IMR-90 (cell line): Measurements from ENCODE around the gene RET. TPM values are rescaled to one million over a fixed set of nuclear protein-coding genes. Genes with fewer than 3 reads are reported as not detected.

Experiments used
- ATAC-seq: fragments of 200-7000 bp; cut with Tn5 transposase; 2 replicates; pipeline ENCODE4 v1.9.1; 2020; ENCODE audit warnings: low read depth, mild to moderate bottlenecking, moderate library complexity
- BruUV-seq: library from RNA; stranded (reverse); fragments of 400-500 nt; replicated peaks from 2 replicates; lab custom pipeline; 2021; lab: Mats Ljungman, UMichigan
- CTCF ChIA-PET: fragments of 300-600 bp; formaldehyde crosslinking; extraction: SDS; loops from one replicate; lab custom pipeline; 2021; ENCODE audit warnings: antibody characterized with exemption; lab: Yijun Ruan, JAX
- POLR2A ChIA-PET: fragments of 300-600 bp; sonication (Branson Sonifier 250); formaldehyde crosslinking; loops from one replicate; lab custom pipeline; 2022; ENCODE audit warnings: antibody characterized with exemption; ENCODE audit not compliant: unreplicated experiment; lab: Charles Lee
- DNase-seq: peaks from one replicate; pipeline ENCODE4 v3.0.0; 2013
- H2AFZ ChIP-seq: replicated peaks from 2 replicates; pipeline ENCODE3; 2013; ENCODE audit warnings: low read length, mild to moderate bottlenecking; ENCODE audit not compliant: poor library complexity
- H2AK5ac ChIP-seq: 2 replicates; pipeline ENCODE4 v1.6.1; 2013; ENCODE audit warnings: low read depth, low read length, inconsistent platforms
- H2AK9ac ChIP-seq: replicated peaks from 2 replicates; pipeline ENCODE3; 2013; ENCODE audit warnings: mild to moderate bottlenecking, low read depth, low read length, moderate library complexity; ENCODE audit not compliant: poor library complexity
- H2BK120ac ChIP-seq: 2 replicates; pipeline ENCODE4 v1.6.1; 2013; ENCODE audit warnings: low read depth, low read length, inconsistent platforms
- H2BK15ac ChIP-seq: 3 replicates; pipeline ENCODE4 v1.6.1; 2013; ENCODE audit warnings: low read depth, low read length, inconsistent platforms
- H2BK20ac ChIP-seq: 2 replicates; pipeline ENCODE4 v1.6.1; 2013; ENCODE audit warnings: low read depth, mild to moderate bottlenecking, inconsistent platforms, low read length, moderate library complexity
- H2BK5ac ChIP-seq: 2 replicates; pipeline ENCODE4 v1.6.1; 2013; ENCODE audit warnings: mild to moderate bottlenecking, low read depth, low read length, inconsistent platforms; ENCODE audit not compliant: poor library complexity, severe bottlenecking
- H3K14ac ChIP-seq: replicated peaks from 2 replicates; pipeline ENCODE4 v1.6.1; 2013; ENCODE audit warnings: low read depth, low read length, inconsistent platforms
- H3K18ac ChIP-seq: 2 replicates; pipeline ENCODE4 v1.6.1; 2013; ENCODE audit warnings: low read depth, low read length, control low read depth
- H3K23ac ChIP-seq: 2 replicates; pipeline ENCODE4 v1.6.1; 2013; ENCODE audit warnings: low read depth, low read length, inconsistent platforms
- H3K27ac ChIP-seq: 2 replicates; pipeline ENCODE4 v1.5.1; 2013; ENCODE audit warnings: mild to moderate bottlenecking, control low read depth, low read length; ENCODE audit not compliant: insufficient read depth
- H3K27me3 ChIP-seq: 2 replicates; pipeline ENCODE4 v1.6.1; 2013; ENCODE audit warnings: low read length; ENCODE audit not compliant: control insufficient read depth, insufficient read depth
- H3K36me3 ChIP-seq: 2 replicates; pipeline ENCODE4 v1.6.1; 2013; ENCODE audit warnings: low read length, mixed read lengths; ENCODE audit not compliant: control insufficient read depth, insufficient read depth
- H3K4ac ChIP-seq: 2 replicates; pipeline ENCODE4 v1.6.1; 2013; ENCODE audit warnings: low read depth, low read length, inconsistent platforms
- H3K4me1 ChIP-seq: 2 replicates; pipeline ENCODE4 v1.6.1; 2013; ENCODE audit warnings: low read length, mixed read lengths; ENCODE audit not compliant: control insufficient read depth, insufficient read depth
- H3K4me2 ChIP-seq: 2 replicates; pipeline ENCODE4 v1.6.1; 2013; ENCODE audit warnings: low read depth, mild to moderate bottlenecking, control low read depth, low read length, moderate library complexity
- H3K4me3 ChIP-seq: 2 replicates; pipeline ENCODE4 v1.5.1; 2013; ENCODE audit warnings: low read depth, mild to moderate bottlenecking, control low read depth, low read length, moderate library complexity; ENCODE audit not compliant: insufficient read depth
- H3K56ac ChIP-seq: 2 replicates; pipeline ENCODE4 v1.6.1; 2013; ENCODE audit warnings: low read length, inconsistent platforms; ENCODE audit not compliant: insufficient read depth; ENCODE audit errors: extremely low read depth
- H3K79me1 ChIP-seq, 2 experiments: 2 replicates each; pipeline ENCODE4 v1.6.1; 2013; ENCODE audit warnings: low read length in 2 of 2, inconsistent platforms in 1 of 2, low read depth in 1 of 2
- H3K9ac ChIP-seq: 2 replicates; pipeline ENCODE4 v1.6.1; 2013; ENCODE audit warnings: low read depth, low read length, control low read depth
- H3K9me1 ChIP-seq: 2 replicates; pipeline ENCODE4 v1.6.1; 2013; ENCODE audit warnings: low read length, inconsistent platforms; ENCODE audit not compliant: insufficient read depth
- H3K9me3 ChIP-seq: 2 replicates; pipeline ENCODE4 v1.6.1; 2013; ENCODE audit warnings: low read length; ENCODE audit not compliant: control insufficient read depth, insufficient read depth
- H4K20me1 ChIP-seq: 2 replicates; pipeline ENCODE4 v1.6.1; 2013; ENCODE audit warnings: low read length, inconsistent platforms; ENCODE audit not compliant: insufficient read depth
- H4K5ac ChIP-seq: 2 replicates; pipeline ENCODE4 v1.6.1; 2013; ENCODE audit warnings: mild to moderate bottlenecking, low read depth, low read length, control low read depth
- H4K8ac ChIP-seq, 2 experiments: 2 replicates each; pipeline ENCODE4 v1.6.1; 2013; ENCODE audit warnings: low read depth in 2 of 2, low read length in 2 of 2, control low read depth in 1 of 2, inconsistent platforms in 1 of 2
- H4K91ac ChIP-seq: 2 replicates; pipeline ENCODE4 v1.6.1; 2013; ENCODE audit warnings: low read depth, low read length, inconsistent platforms; ENCODE audit not compliant: insufficient read depth
- BHLHE40 ChIP-seq: fragments of 150-350 bp; IDR thresholded peaks from 2 replicates; pipeline ENCODE4 v1.6.1; 2016; ENCODE audit warnings: mild to moderate bottlenecking, low read depth, low read length
- CEBPB ChIP-seq: IDR thresholded peaks from 2 replicates; pipeline ENCODE4 v1.6.1; 2012; ENCODE audit warnings: low read depth, low read length, improper control_type of control experiment
- CHD1 ChIP-seq: IDR thresholded peaks from 2 replicates; pipeline ENCODE4 v1.6.1; 2012; ENCODE audit warnings: low read depth, low read length, improper control_type of control experiment
- FOS ChIP-seq: fragments of 150-350 bp; IDR thresholded peaks from 2 replicates; pipeline ENCODE4 v1.6.1; 2016; ENCODE audit warnings: low read depth, low read length
- MAFK ChIP-seq: IDR thresholded peaks from 2 replicates; pipeline ENCODE4 v1.6.1; 2012; ENCODE audit warnings: low read depth, low read length, improper control_type of control experiment
- MAZ ChIP-seq: IDR thresholded peaks from 2 replicates; pipeline ENCODE4 v1.6.1; 2012; ENCODE audit warnings: low read depth, mild to moderate bottlenecking, low read length, improper control_type of control experiment, moderate library complexity, borderline replicate concordance
- MXI1 ChIP-seq: IDR thresholded peaks from 2 replicates; pipeline ENCODE4 v1.6.1; 2012; ENCODE audit warnings: low read depth, mild to moderate bottlenecking, low read length, moderate library complexity, borderline replicate concordance
- NFE2L2 ChIP-seq: fragments of 150-350 bp; IDR thresholded peaks from 2 replicates; pipeline ENCODE4 v1.6.1; 2016; ENCODE audit warnings: low read depth, mild to moderate bottlenecking, low read length
- POLR2A ChIP-seq: IDR thresholded peaks from 2 replicates; pipeline ENCODE4 v1.6.1; 2012; ENCODE audit warnings: mild to moderate bottlenecking, low read depth, low read length
- RCOR1 ChIP-seq: IDR thresholded peaks from 2 replicates; pipeline ENCODE4 v1.6.1; 2012; ENCODE audit warnings: mild to moderate bottlenecking, low read length, improper control_type of control experiment; ENCODE audit not compliant: insufficient replicate concordance
- RFX5 ChIP-seq: IDR thresholded peaks from 2 replicates; pipeline ENCODE4 v1.8.0; 2012; ENCODE audit warnings: low read depth, mild to moderate bottlenecking, low read length, moderate library complexity
- SMC3 ChIP-seq: fragments of 150-350 bp; IDR thresholded peaks from 2 replicates; pipeline ENCODE4 v1.6.1; 2016; ENCODE audit warnings: low read depth, mild to moderate bottlenecking, antibody characterized with exemption, low read length, moderate library complexity
- WGBS, 2 experiments: methylation state at CpG; one replicate each; pipeline versions ENCODE4 v1.1.5 to v1.1.7; 2013; ENCODE audit warnings: missing lambda C conversion rate in 2 of 2; ENCODE audit not compliant: insufficient read length in 1 of 2; ENCODE audit errors: extremely low coverage in 2 of 2; 5-methylcytosine and 5-hydroxymethylcytosine counted together
- dilution Hi-C: fragments of 300-500 bp; cut with HindIII; formaldehyde crosslinking; loops from one replicate; pipeline ENCODE4 v1.14.3; 2018; ENCODE audit warnings: low sequenced_read_pairs; ENCODE audit not compliant: unreplicated experiment
- in situ Hi-C: fragments of 300-500 bp; cut with MboI; formaldehyde crosslinking; loops from 3 replicates; pipeline ENCODE4 v1.14.3; 2019; ENCODE audit warnings: low sequenced_read_pairs, inconsistent platforms, mixed read lengths
- intact Hi-C: fragments of 100-400 bp; cut with micrococcal nuclease; formaldehyde crosslinking; loops from 2 replicates; pipeline ENCODE4 v1.10.0; 2022
- polyA plus RNA-seq, 3 experiments: library from polyadenylated mRNA; depleted of rRNA; stranded (reverse); fragments of >200 nt; gene quantifications; 2 replicates each; pipeline ENCODE4 v1.2.3, GENCODE V29; 2012; ENCODE audit warnings: low replicate concordance in 1 of 3
- total RNA-seq: library from RNA; depleted of rRNA; stranded (reverse); fragments of >200 nt; gene quantifications from 2 replicates; pipeline ENCODE4 v1.2.3, GENCODE V29; 2012
- TF ChIP-seq, protein P1 (sequence below): fragments of 150-350 bp; IDR thresholded peaks from 2 replicates; pipeline ENCODE4 v1.6.1; 2017; ENCODE audit warnings: mild to moderate bottlenecking, antibody characterized with exemption, low read length, low read depth
- TF ChIP-seq, protein P2 (sequence below): fragments of 150-350 bp; IDR thresholded peaks from 2 replicates; pipeline ENCODE4 v1.6.1; 2016; ENCODE audit warnings: low read depth, mild to moderate bottlenecking, low read length, moderate library complexity, borderline replicate concordance
- TF ChIP-seq, protein P3 (sequence below): conservative IDR thresholded peaks from 2 replicates; pipeline ENCODE4 v1.5.1; 2012; ENCODE audit warnings: mild to moderate bottlenecking, low read depth, low read length, improper control_type of control experiment

RET gene
- total and polyA plus RNA-seq, 2 of the 4 experiments (the other 2 are of a cell fraction), result 0.10 to 0.18 TPM

DNA sequence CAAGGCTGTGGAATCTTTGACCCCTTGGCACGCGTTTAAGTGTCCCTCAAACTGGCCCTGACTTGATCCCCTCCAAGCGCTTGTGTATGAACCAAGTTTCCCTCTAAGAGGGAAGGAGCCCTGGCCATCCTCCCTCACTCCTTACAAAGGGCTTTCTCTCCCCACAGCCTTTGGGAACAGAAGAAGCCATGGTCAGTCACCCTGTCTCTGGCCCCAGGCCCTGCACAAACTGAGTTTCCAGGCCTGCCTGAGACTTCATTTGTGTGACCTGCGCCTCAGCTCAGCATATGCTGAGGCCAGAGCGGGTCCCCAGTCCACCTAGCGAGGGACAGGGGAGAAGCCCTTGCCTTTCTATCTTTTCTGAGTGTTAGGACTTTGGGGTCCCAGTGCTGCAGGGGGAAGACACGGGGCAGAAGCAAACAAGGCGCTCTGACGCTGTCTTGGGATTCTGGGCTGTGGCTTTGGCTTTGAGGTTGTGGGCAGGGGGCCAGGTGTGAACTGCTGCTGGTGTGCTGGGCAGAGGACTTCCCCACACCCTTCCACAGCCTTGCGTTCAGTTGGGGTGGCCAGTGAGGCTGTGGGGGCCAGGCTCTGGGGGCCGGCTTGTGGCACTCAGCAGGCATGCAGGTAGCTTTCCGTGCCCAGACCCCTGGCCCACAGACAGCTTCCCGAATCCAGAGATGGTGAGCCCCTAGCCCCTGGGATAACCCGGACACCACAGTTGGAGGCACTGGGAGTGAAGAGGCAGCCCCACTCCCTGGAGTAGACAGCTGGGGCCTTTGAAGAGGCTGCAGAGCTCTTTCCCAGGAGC lies 1.5 kb downstream of the RET start:
- Histone ChIP-seq H3K4me3 (no peak overlapping the region), H2BK120ac (no peak overlapping the region), H2AK9ac (no peak overlapping the region), H3K79me1 (no peaks in the 10 kb centered on the region), H3K9ac (no peak overlapping the region), H4K91ac (no peak overlapping the region), H3K18ac (no peak overlapping the region), H3K4ac (no peak overlapping the region), H2BK20ac (no peak overlapping the region), H3K4me1 (no peaks in the 10 kb centered on the region), H3K4me2 (no peak overlapping the region), H2AFZ (no peak overlapping the region), H2BK15ac (no peak overlapping the region), H4K5ac (no peak overlapping the region), H3K9me1 (no peaks in the 10 kb centered on the region), H3K27me3 (peaks cover 48% of the 10 kb centered on the region), H3K27ac (no peak overlapping the region), H3K9me3 (no peaks in the 10 kb centered on the region), H3K36me3 (no peaks in the 10 kb centered on the region), H2BK5ac (no peak overlapping the region), H3K14ac (no peak overlapping the region), H3K56ac (no peak overlapping the region), H2AK5ac (no peak overlapping the region), H3K23ac (no peak overlapping the region), H4K8ac (no peak overlapping the region), H4K20me1 (no peaks in the 10 kb centered on the region)
- 51% methylated on average over 4 of the region's 14 CpGs; no CpG with 5 or more reads in 1 of the 2 experiments for WGBS, 2 experiments
- DNase-seq (no peak), ATAC-seq (no peak)
- dilution Hi-C loops, result no loop called here
- intact Hi-C loops, result no loop called here
- no TSS peak for BruUV-seq
- ChIA-PET CTCF (interaction anchor here (1.3 kb wide), 1 partner anchor 203 kb away, joined by 3 read pairs; no protein-coding TSS in a partner anchor), POLR2A (no interaction called here)
- in situ Hi-C loops, result no loop called here
- no peak for TF ChIP-seq BHLHE40
- TF ChIP-seq NFE2L2, result no peak
- no peak for TF ChIP-seq RCOR1
- TF ChIP-seq POLR2A, result no peak
- TF ChIP-seq MAZ, result no peak
- TF ChIP-seq, protein P1, sequence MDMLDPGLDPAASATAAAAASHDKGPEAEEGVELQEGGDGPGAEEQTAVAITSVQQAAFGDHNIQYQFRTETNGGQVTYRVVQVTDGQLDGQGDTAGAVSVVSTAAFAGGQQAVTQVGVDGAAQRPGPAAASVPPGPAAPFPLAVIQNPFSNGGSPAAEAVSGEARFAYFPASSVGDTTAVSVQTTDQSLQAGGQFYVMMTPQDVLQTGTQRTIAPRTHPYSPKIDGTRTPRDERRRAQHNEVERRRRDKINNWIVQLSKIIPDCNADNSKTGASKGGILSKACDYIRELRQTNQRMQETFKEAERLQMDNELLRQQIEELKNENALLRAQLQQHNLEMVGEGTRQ, result no peak
- TF ChIP-seq MXI1, result no peak
- no peak for TF ChIP-seq CHD1
- TF ChIP-seq FOS, result no peak
- TF ChIP-seq RFX5, result no peak
- no peak for TF ChIP-seq CEBPB
- TF ChIP-seq, protein P2, sequence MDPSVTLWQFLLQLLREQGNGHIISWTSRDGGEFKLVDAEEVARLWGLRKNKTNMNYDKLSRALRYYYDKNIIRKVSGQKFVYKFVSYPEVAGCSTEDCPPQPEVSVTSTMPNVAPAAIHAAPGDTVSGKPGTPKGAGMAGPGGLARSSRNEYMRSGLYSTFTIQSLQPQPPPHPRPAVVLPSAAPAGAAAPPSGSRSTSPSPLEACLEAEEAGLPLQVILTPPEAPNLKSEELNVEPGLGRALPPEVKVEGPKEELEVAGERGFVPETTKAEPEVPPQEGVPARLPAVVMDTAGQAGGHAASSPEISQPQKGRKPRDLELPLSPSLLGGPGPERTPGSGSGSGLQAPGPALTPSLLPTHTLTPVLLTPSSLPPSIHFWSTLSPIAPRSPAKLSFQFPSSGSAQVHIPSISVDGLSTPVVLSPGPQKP, result no peak
- TF ChIP-seq SMC3, result no peak
- no peak for TF ChIP-seq MAFK
- TF ChIP-seq, protein P3, sequence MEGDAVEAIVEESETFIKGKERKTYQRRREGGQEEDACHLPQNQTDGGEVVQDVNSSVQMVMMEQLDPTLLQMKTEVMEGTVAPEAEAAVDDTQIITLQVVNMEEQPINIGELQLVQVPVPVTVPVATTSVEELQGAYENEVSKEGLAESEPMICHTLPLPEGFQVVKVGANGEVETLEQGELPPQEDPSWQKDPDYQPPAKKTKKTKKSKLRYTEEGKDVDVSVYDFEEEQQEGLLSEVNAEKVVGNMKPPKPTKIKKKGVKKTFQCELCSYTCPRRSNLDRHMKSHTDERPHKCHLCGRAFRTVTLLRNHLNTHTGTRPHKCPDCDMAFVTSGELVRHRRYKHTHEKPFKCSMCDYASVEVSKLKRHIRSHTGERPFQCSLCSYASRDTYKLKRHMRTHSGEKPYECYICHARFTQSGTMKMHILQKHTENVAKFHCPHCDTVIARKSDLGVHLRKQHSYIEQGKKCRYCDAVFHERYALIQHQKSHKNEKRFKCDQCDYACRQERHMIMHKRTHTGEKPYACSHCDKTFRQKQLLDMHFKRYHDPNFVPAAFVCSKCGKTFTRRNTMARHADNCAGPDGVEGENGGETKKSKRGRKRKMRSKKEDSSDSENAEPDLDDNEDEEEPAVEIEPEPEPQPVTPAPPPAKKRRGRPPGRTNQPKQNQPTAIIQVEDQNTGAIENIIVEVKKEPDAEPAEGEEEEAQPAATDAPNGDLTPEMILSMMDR, result no peak
